Measurements from ENCODE around the gene TXK.

TXK gene

GRCh38 chr4:48153791-48154550, 19.9 kb upstream of the TXK start:
- Histone ChIP-seq H3K9ac (ENCODE audit: low read depth, low read length) (no peak overlapping the region), H3K9me3 (ENCODE audit: control insufficient read depth, insufficient read depth, low read length) (peaks cover 12% of the 10 kb centered on the region), H3K36me3 (ENCODE audit: insufficient read depth, low read length) (peaks cover 6% of the 10 kb centered on the region; the same call in 1 of the 2 replicates), H3K4me1 (ENCODE audit: insufficient read depth, low read length) (peaks cover 3% of the 10 kb centered on the region; the same call in 1 of the 2 replicates)

DNA sequence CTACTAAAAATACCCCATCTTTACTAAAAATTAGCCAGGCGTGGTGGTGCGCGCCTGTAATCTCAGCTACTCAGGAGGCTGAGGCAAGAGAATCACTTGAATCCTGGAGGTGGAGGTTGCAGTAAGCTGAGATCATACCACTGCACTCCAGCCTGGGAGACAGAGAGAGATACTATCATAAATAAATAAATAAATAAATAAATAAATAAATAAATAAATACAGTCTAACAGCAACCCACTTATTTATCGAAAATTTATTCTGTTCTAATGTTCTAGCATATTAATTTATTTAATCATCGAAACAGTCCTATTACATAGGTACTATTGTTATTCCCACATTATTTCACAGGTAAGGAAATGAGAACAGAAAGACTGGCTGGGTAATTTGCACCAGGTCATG, 18.2 kb upstream of the TXK start:
- H3K9ac ChIP-seq (ENCODE audit: low read depth, low read length), result no peak overlapping the region
- peaks cover 12% of the 10 kb centered on the region for H3K9me3 ChIP-seq (ENCODE audit: control insufficient read depth, insufficient read depth, low read length)
- H3K4me1 ChIP-seq (ENCODE audit: insufficient read depth, low read length), result peaks cover 3% of the 10 kb centered on the region; the same call in 1 of the 2 replicates
- H3K36me3 ChIP-seq (ENCODE audit: insufficient read depth, low read length), result peaks cover 6% of the 10 kb centered on the region; the same call in 1 of the 2 replicates

DNA sequence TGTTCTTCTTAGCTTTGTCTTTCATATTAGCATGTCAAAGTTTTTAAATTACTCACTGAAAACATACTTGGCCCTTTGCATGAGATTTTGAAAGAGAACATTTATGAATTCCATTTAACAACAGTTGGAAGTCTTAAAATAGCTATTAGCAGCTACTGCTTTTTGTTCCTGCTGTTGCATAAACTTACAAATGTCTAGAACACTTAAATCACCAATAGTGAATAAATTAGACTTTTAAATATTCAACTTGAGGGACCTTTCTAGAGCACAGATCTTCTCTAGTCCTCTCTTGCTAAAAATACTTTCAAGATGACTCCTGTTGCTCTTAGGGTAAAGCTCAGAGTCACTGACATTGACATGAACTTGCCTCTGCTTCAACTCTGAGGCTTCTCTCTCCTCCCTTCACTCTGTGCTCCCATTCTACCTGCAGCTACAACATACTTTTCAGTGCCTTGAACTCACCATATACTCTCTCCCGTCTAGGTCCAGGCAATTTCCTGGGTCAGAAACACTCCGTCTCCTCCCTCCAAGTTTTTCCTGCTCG, 15.8 kb upstream of the TXK start:
- Histone ChIP-seq H3K9ac (ENCODE audit: low read depth, low read length) (no peak overlapping the region), H3K9me3 (ENCODE audit: control insufficient read depth, insufficient read depth, low read length) (peaks cover 3% of the 10 kb centered on the region; the same call in 1 of the 2 replicates)

DNA sequence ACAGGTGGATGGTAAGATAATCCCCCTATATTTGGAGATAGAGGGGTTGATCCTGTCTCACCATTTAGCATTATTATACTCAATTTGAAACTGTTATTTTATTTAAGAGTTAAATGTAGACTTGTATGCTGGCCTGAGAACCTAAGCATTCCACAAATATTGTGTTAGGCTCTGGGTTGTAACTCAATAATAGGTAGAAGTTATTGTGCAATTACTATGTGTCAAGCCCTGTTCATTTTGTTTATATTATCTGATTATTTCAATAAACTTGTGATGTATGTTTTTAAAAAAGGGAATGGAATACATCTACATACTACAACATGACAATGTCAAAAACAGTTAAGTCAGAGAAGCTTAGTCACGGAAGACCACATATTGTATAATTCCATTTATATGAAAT, 13.6 kb upstream of the TXK start:
- no peak overlapping the region for H3K9ac ChIP-seq (ENCODE audit: low read depth, low read length)
- H3K36me3 ChIP-seq (ENCODE audit: insufficient read depth, low read length), result no peaks in the 10 kb centered on the region
- H3K9me3 ChIP-seq (ENCODE audit: control insufficient read depth, insufficient read depth, low read length), result no peaks in the 10 kb centered on the region
- peaks cover 3% of the 10 kb centered on the region; the same call in 1 of the 2 replicates for H3K4me1 ChIP-seq (ENCODE audit: insufficient read depth, low read length)

More for the DNA sequence above, 15.8 kb upstream of the TXK start:
- Histone ChIP-seq H3K4me1 (ENCODE audit: insufficient read depth, low read length) (peaks cover 3% of the 10 kb centered on the region; the same call in 1 of the 2 replicates), H3K36me3 (ENCODE audit: insufficient read depth, low read length) (no peaks in the 10 kb centered on the region)

- Histone ChIP-seq H3K4me1 (ENCODE audit: insufficient read depth, low read length) (no peaks in the 10 kb centered on the region), H3K9ac (ENCODE audit: low read depth, low read length) (no peak overlapping the region), H3K9me3 (ENCODE audit: control insufficient read depth, insufficient read depth, low read length) (no peaks in the 10 kb centered on the region), H3K36me3 (ENCODE audit: insufficient read depth, low read length) (peaks cover 5% of the 10 kb centered on the region; the same call in 1 of the 2 replicates)
These were observed 7.0 kb upstream of the TXK start for GRCh38 chr4:48141048-48141447.

GRCh38 chr4:48139691-48140090, 5.6 kb upstream of the TXK start:
- H3K9ac ChIP-seq (ENCODE audit: low read depth, low read length), result no peak overlapping the region; the same call in 1 of the 2 replicates
- H3K36me3 ChIP-seq (ENCODE audit: insufficient read depth, low read length), result peaks cover 5% of the 10 kb centered on the region; the same call in 1 of the 2 replicates
- no peaks in the 10 kb centered on the region for H3K4me1 ChIP-seq (ENCODE audit: insufficient read depth, low read length)
- no peaks in the 10 kb centered on the region for H3K9me3 ChIP-seq (ENCODE audit: control insufficient read depth, insufficient read depth, low read length)

GRCh38 chr4:48138936-48139335, 4.9 kb upstream of the TXK start:
- Histone ChIP-seq H3K4me1 (ENCODE audit: insufficient read depth, low read length) (no peaks in the 10 kb centered on the region), H3K9ac (ENCODE audit: low read depth, low read length) (no peak overlapping the region), H3K36me3 (ENCODE audit: insufficient read depth, low read length) (peaks cover 5% of the 10 kb centered on the region; the same call in 1 of the 2 replicates), H3K9me3 (ENCODE audit: control insufficient read depth, insufficient read depth, low read length) (no peaks in the 10 kb centered on the region)

DNA sequence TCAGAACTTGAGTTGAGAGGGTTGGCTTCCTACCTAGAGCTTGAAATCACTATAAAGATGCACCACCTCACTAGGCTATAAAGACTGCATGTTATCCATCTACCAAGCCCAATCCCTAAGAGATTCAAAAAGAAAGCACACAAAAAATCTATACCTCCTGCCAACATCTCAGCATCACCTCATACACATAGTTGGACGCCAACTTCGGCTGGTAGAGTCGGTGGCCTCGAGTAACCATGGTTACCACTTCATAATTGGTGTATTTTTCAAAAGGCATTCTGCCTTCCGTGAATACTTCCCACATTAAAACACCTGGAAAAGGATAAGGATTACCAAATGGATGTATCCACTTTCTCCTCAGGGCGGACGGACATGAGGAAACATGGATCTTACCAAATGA, 4.5 kb upstream of the TXK start:
- Histone ChIP-seq H3K4me1 (ENCODE audit: insufficient read depth, low read length) (no peaks in the 10 kb centered on the region), H3K36me3 (ENCODE audit: insufficient read depth, low read length) (peaks cover 5% of the 10 kb centered on the region; the same call in 1 of the 2 replicates), H3K9me3 (ENCODE audit: control insufficient read depth, insufficient read depth, low read length) (no peaks in the 10 kb centered on the region), H3K9ac (ENCODE audit: low read depth, low read length) (no peak overlapping the region)

DNA sequence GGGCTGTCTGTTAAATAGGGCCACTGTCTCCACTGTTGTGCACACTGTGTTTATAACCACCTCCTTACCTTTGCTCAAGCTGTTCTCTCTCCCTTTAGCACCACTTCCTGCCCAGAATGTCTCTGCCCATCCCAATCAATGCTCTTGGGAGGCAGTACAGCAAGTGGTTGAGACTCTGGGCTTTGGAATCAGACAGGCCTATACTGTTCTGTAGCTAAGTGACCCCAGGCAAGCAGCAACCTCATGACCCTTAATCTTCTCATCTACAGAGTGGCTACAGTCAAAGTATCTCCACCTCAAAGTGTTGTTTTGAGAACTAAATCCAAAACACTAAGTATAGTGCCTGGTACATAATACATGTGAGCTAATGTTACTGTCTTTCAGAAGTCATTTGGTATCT, 3.8 kb upstream of the TXK start:
- H3K4me1 ChIP-seq (ENCODE audit: insufficient read depth, low read length), result no peaks in the 10 kb centered on the region

GRCh38 chr4:48133669-48134068, 381 bp downstream of the TXK start:
- H3K9ac ChIP-seq (ENCODE audit: low read depth, low read length), result no peak overlapping the region
- H3K9me3 ChIP-seq (ENCODE audit: control insufficient read depth, insufficient read depth, low read length), result no peaks in the 10 kb centered on the region
- peaks cover 2% of the 10 kb centered on the region; the same call in 1 of the 2 replicates for H3K4me1 ChIP-seq (ENCODE audit: insufficient read depth, low read length)
- peaks cover 5% of the 10 kb centered on the region; the same call in 1 of the 2 replicates for H3K36me3 ChIP-seq (ENCODE audit: insufficient read depth, low read length)

More for the DNA sequence above, 3.8 kb upstream of the TXK start:
- Histone ChIP-seq H3K36me3 (ENCODE audit: insufficient read depth, low read length) (peaks cover 5% of the 10 kb centered on the region; the same call in 1 of the 2 replicates), H3K9me3 (ENCODE audit: control insufficient read depth, insufficient read depth, low read length) (no peaks in the 10 kb centered on the region), H3K9ac (ENCODE audit: low read depth, low read length) (no peak overlapping the region)

DNA sequence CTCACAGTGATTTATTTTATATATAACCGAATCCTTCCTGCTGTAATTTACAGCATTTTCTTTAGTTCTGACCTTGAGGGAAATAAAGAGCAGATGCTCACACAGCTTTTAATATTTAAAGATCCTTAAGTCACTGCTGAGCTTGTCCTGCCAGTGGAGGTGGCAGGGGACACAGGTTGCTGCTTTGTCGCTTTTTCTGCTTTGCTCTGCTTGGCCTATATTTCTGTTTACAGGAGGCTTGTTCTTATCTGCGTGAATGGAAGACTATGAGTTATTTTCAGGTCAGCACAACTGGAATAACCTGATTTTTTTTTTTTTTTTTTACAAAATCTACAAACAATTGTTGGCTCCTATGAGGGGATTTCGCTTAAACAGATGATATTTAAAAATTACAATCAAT, 2.3 kb downstream of the TXK start:
- H3K9me3 ChIP-seq (ENCODE audit: control insufficient read depth, insufficient read depth, low read length), result no peaks in the 10 kb centered on the region
- no peak overlapping the region for H3K9ac ChIP-seq (ENCODE audit: low read depth, low read length)
- peaks cover 12% of the 10 kb centered on the region for H3K4me1 ChIP-seq (ENCODE audit: insufficient read depth, low read length)
- H3K36me3 ChIP-seq (ENCODE audit: insufficient read depth, low read length), result no peaks in the 10 kb centered on the region

- Histone ChIP-seq H3K4me1 (ENCODE audit: insufficient read depth, low read length) (peaks cover 14% of the 10 kb centered on the region), H3K9ac (ENCODE audit: low read depth, low read length) (no peak overlapping the region), H3K36me3 (ENCODE audit: insufficient read depth, low read length) (no peaks in the 10 kb centered on the region), H3K9me3 (ENCODE audit: control insufficient read depth, insufficient read depth, low read length) (no peaks in the 10 kb centered on the region)
These were observed 4.0 kb downstream of the TXK start for GRCh38 chr4:48130100-48130499.

- Histone ChIP-seq H3K9me3 (ENCODE audit: control insufficient read depth, insufficient read depth, low read length) (no peaks in the 10 kb centered on the region), H3K9ac (ENCODE audit: low read depth, low read length) (no peak overlapping the region), H3K4me1 (ENCODE audit: insufficient read depth, low read length) (peaks cover 14% of the 10 kb centered on the region), H3K36me3 (ENCODE audit: insufficient read depth, low read length) (no peaks in the 10 kb centered on the region)
These were observed 4.6 kb downstream of the TXK start for GRCh38 chr4:48129307-48130014.

DNA sequence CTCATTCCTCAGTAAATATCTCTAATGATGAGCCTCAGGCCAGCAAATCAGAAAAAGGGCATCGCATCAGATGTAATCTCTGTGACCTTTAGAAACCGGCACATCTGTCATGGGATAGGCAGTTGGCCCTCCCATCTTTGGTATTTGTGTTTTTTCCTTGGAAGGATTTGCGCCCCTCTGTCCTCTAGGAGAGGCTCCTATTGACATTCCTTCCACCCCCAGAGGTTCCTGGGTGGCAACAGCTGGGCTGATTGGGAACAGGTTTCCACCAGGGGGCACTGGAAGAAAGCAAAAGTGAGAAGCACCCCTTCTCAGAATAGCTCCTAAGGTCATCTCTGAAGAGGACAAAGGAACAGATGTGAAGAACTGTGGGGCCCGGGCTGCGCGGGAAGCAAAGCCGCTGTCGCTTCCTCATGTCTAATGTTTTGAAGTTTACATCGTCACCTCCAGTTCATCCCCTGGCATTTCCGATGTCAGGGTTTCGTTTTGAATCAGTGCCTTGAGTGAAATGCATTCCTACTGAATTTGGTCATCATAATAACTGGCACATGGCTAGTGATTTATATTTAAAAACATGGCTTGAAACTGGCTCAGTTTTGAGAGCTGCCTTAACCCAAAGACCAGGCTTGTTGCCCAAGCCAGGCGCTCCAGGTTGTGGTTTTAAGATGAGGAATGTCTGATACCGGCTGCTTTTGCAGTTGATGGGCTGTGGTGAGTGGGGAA, 6.2 kb downstream of the TXK start:
- peak overlapping the region; percentile 27 for H3K9ac ChIP-seq (ENCODE audit: low read depth, low read length)
- no peaks in the 10 kb centered on the region for H3K9me3 ChIP-seq (ENCODE audit: control insufficient read depth, insufficient read depth, low read length)

More for the DNA sequence above, 6.2 kb downstream of the TXK start:
- Histone ChIP-seq H3K36me3 (ENCODE audit: insufficient read depth, low read length) (no peaks in the 10 kb centered on the region), H3K4me1 (ENCODE audit: insufficient read depth, low read length) (peaks cover 14% of the 10 kb centered on the region)

All from ES-I3 (cell line).